IMR-90 (cell line): ENCODE data around the gene RAD51B. TPM values are rescaled to one million over a fixed set of nuclear protein-coding genes. Genes with fewer than 3 reads are reported as not detected.

Source experiments
- ATAC-seq: fragments of 200-7000 bp; cut with Tn5 transposase; 2 replicates; pipeline ENCODE4 v1.9.1; 2020; ENCODE audit warnings: low read depth, mild to moderate bottlenecking, moderate library complexity
- BruUV-seq: library from RNA; stranded (reverse); fragments of 400-500 nt; replicated peaks from 2 replicates; lab custom pipeline; 2021; lab: Mats Ljungman, UMichigan
- CTCF ChIA-PET: fragments of 300-600 bp; formaldehyde crosslinking; extraction: SDS; loops from one replicate; lab custom pipeline; 2021; ENCODE audit warnings: antibody characterized with exemption; lab: Yijun Ruan, JAX
- POLR2A ChIA-PET: fragments of 300-600 bp; sonication (Branson Sonifier 250); formaldehyde crosslinking; loops from one replicate; lab custom pipeline; 2022; ENCODE audit warnings: antibody characterized with exemption; ENCODE audit not compliant: unreplicated experiment; lab: Charles Lee
- DNase-seq: peaks from one replicate; pipeline ENCODE4 v3.0.0; 2013
- H2AFZ ChIP-seq: replicated peaks from 2 replicates; pipeline ENCODE3; 2013; ENCODE audit warnings: low read length, mild to moderate bottlenecking; ENCODE audit not compliant: poor library complexity
- H2AK5ac ChIP-seq: 2 replicates; pipeline ENCODE4 v1.6.1; 2013; ENCODE audit warnings: low read depth, low read length, inconsistent platforms
- H2AK9ac ChIP-seq: replicated peaks from 2 replicates; pipeline ENCODE3; 2013; ENCODE audit warnings: mild to moderate bottlenecking, low read depth, low read length, moderate library complexity; ENCODE audit not compliant: poor library complexity
- H2BK120ac ChIP-seq: 2 replicates; pipeline ENCODE4 v1.6.1; 2013; ENCODE audit warnings: low read depth, low read length, inconsistent platforms
- H2BK15ac ChIP-seq: 3 replicates; pipeline ENCODE4 v1.6.1; 2013; ENCODE audit warnings: low read depth, low read length, inconsistent platforms
- H2BK20ac ChIP-seq: 2 replicates; pipeline ENCODE4 v1.6.1; 2013; ENCODE audit warnings: low read depth, mild to moderate bottlenecking, inconsistent platforms, low read length, moderate library complexity
- H2BK5ac ChIP-seq: 2 replicates; pipeline ENCODE4 v1.6.1; 2013; ENCODE audit warnings: mild to moderate bottlenecking, low read depth, low read length, inconsistent platforms; ENCODE audit not compliant: poor library complexity, severe bottlenecking
- H3K14ac ChIP-seq: replicated peaks from 2 replicates; pipeline ENCODE4 v1.6.1; 2013; ENCODE audit warnings: low read depth, low read length, inconsistent platforms
- H3K18ac ChIP-seq: 2 replicates; pipeline ENCODE4 v1.6.1; 2013; ENCODE audit warnings: low read depth, low read length, control low read depth
- H3K23ac ChIP-seq: 2 replicates; pipeline ENCODE4 v1.6.1; 2013; ENCODE audit warnings: low read depth, low read length, inconsistent platforms
- H3K27ac ChIP-seq: 2 replicates; pipeline ENCODE4 v1.5.1; 2013; ENCODE audit warnings: mild to moderate bottlenecking, control low read depth, low read length; ENCODE audit not compliant: insufficient read depth
- H3K27me3 ChIP-seq: 2 replicates; pipeline ENCODE4 v1.6.1; 2013; ENCODE audit warnings: low read length; ENCODE audit not compliant: control insufficient read depth, insufficient read depth
- H3K36me3 ChIP-seq: 2 replicates; pipeline ENCODE4 v1.6.1; 2013; ENCODE audit warnings: low read length, mixed read lengths; ENCODE audit not compliant: control insufficient read depth, insufficient read depth
- H3K4ac ChIP-seq: 2 replicates; pipeline ENCODE4 v1.6.1; 2013; ENCODE audit warnings: low read depth, low read length, inconsistent platforms
- H3K4me1 ChIP-seq: 2 replicates; pipeline ENCODE4 v1.6.1; 2013; ENCODE audit warnings: low read length, mixed read lengths; ENCODE audit not compliant: control insufficient read depth, insufficient read depth
- H3K4me2 ChIP-seq: 2 replicates; pipeline ENCODE4 v1.6.1; 2013; ENCODE audit warnings: low read depth, mild to moderate bottlenecking, control low read depth, low read length, moderate library complexity
- H3K4me3 ChIP-seq: 2 replicates; pipeline ENCODE4 v1.5.1; 2013; ENCODE audit warnings: low read depth, mild to moderate bottlenecking, control low read depth, low read length, moderate library complexity; ENCODE audit not compliant: insufficient read depth
- H3K56ac ChIP-seq: 2 replicates; pipeline ENCODE4 v1.6.1; 2013; ENCODE audit warnings: low read length, inconsistent platforms; ENCODE audit not compliant: insufficient read depth; ENCODE audit errors: extremely low read depth
- H3K79me1 ChIP-seq, 2 experiments: 2 replicates each; pipeline ENCODE4 v1.6.1; 2013; ENCODE audit warnings: low read length in 2 of 2, inconsistent platforms in 1 of 2, low read depth in 1 of 2
- H3K9ac ChIP-seq: 2 replicates; pipeline ENCODE4 v1.6.1; 2013; ENCODE audit warnings: low read depth, low read length, control low read depth
- H3K9me1 ChIP-seq: 2 replicates; pipeline ENCODE4 v1.6.1; 2013; ENCODE audit warnings: low read length, inconsistent platforms; ENCODE audit not compliant: insufficient read depth
- H3K9me3 ChIP-seq: 2 replicates; pipeline ENCODE4 v1.6.1; 2013; ENCODE audit warnings: low read length; ENCODE audit not compliant: control insufficient read depth, insufficient read depth
- H4K20me1 ChIP-seq: 2 replicates; pipeline ENCODE4 v1.6.1; 2013; ENCODE audit warnings: low read length, inconsistent platforms; ENCODE audit not compliant: insufficient read depth
- H4K5ac ChIP-seq: 2 replicates; pipeline ENCODE4 v1.6.1; 2013; ENCODE audit warnings: mild to moderate bottlenecking, low read depth, low read length, control low read depth
- H4K8ac ChIP-seq, 2 experiments: 2 replicates each; pipeline ENCODE4 v1.6.1; 2013; ENCODE audit warnings: low read depth in 2 of 2, low read length in 2 of 2, control low read depth in 1 of 2, inconsistent platforms in 1 of 2
- H4K91ac ChIP-seq: 2 replicates; pipeline ENCODE4 v1.6.1; 2013; ENCODE audit warnings: low read depth, low read length, inconsistent platforms; ENCODE audit not compliant: insufficient read depth
- BHLHE40 ChIP-seq: fragments of 150-350 bp; IDR thresholded peaks from 2 replicates; pipeline ENCODE4 v1.6.1; 2016; ENCODE audit warnings: mild to moderate bottlenecking, low read depth, low read length
- CEBPB ChIP-seq: IDR thresholded peaks from 2 replicates; pipeline ENCODE4 v1.6.1; 2012; ENCODE audit warnings: low read depth, low read length, improper control_type of control experiment
- CHD1 ChIP-seq: IDR thresholded peaks from 2 replicates; pipeline ENCODE4 v1.6.1; 2012; ENCODE audit warnings: low read depth, low read length, improper control_type of control experiment
- CTCF ChIP-seq: conservative IDR thresholded peaks from 2 replicates; pipeline ENCODE4 v1.5.1; 2012; ENCODE audit warnings: mild to moderate bottlenecking, low read depth, low read length, improper control_type of control experiment
- FOS ChIP-seq: fragments of 150-350 bp; IDR thresholded peaks from 2 replicates; pipeline ENCODE4 v1.6.1; 2016; ENCODE audit warnings: low read depth, low read length
- MAFK ChIP-seq: IDR thresholded peaks from 2 replicates; pipeline ENCODE4 v1.6.1; 2012; ENCODE audit warnings: low read depth, low read length, improper control_type of control experiment
- MXI1 ChIP-seq: IDR thresholded peaks from 2 replicates; pipeline ENCODE4 v1.6.1; 2012; ENCODE audit warnings: low read depth, mild to moderate bottlenecking, low read length, moderate library complexity, borderline replicate concordance
- NFE2L2 ChIP-seq: fragments of 150-350 bp; IDR thresholded peaks from 2 replicates; pipeline ENCODE4 v1.6.1; 2016; ENCODE audit warnings: low read depth, mild to moderate bottlenecking, low read length
- POLR2A ChIP-seq: IDR thresholded peaks from 2 replicates; pipeline ENCODE4 v1.6.1; 2012; ENCODE audit warnings: mild to moderate bottlenecking, low read depth, low read length
- RCOR1 ChIP-seq: IDR thresholded peaks from 2 replicates; pipeline ENCODE4 v1.6.1; 2012; ENCODE audit warnings: mild to moderate bottlenecking, low read length, improper control_type of control experiment; ENCODE audit not compliant: insufficient replicate concordance
- SMC3 ChIP-seq: fragments of 150-350 bp; IDR thresholded peaks from 2 replicates; pipeline ENCODE4 v1.6.1; 2016; ENCODE audit warnings: low read depth, mild to moderate bottlenecking, antibody characterized with exemption, low read length, moderate library complexity
- USF2 ChIP-seq: fragments of 150-350 bp; IDR thresholded peaks from 2 replicates; pipeline ENCODE4 v1.6.1; 2017; ENCODE audit warnings: mild to moderate bottlenecking, antibody characterized with exemption, low read length, low read depth
- WGBS, 2 experiments: methylation state at CpG; one replicate each; pipeline versions ENCODE4 v1.1.5 to v1.1.7; 2013; ENCODE audit warnings: missing lambda C conversion rate in 2 of 2; ENCODE audit not compliant: insufficient read length in 1 of 2; ENCODE audit errors: extremely low coverage in 2 of 2; 5-methylcytosine and 5-hydroxymethylcytosine counted together
- dilution Hi-C: fragments of 300-500 bp; cut with HindIII; formaldehyde crosslinking; loops from one replicate; pipeline ENCODE4 v1.14.3; 2018; ENCODE audit warnings: low sequenced_read_pairs; ENCODE audit not compliant: unreplicated experiment
- in situ Hi-C: fragments of 300-500 bp; cut with MboI; formaldehyde crosslinking; loops from 3 replicates; pipeline ENCODE4 v1.14.3; 2019; ENCODE audit warnings: low sequenced_read_pairs, inconsistent platforms, mixed read lengths
- intact Hi-C: fragments of 100-400 bp; cut with micrococcal nuclease; formaldehyde crosslinking; loops from 2 replicates; pipeline ENCODE4 v1.10.0; 2022
- polyA plus RNA-seq, 3 experiments: library from polyadenylated mRNA; depleted of rRNA; stranded (reverse); fragments of >200 nt; gene quantifications; 2 replicates each; pipeline ENCODE4 v1.2.3, GENCODE V29; 2012; ENCODE audit warnings: low replicate concordance in 1 of 3
- total RNA-seq: library from RNA; depleted of rRNA; stranded (reverse); fragments of >200 nt; gene quantifications from 2 replicates; pipeline ENCODE4 v1.2.3, GENCODE V29; 2012

The RAD51B gene
- total and polyA plus RNA-seq, 2 of the 4 experiments (the other 2 are of a cell fraction): 5.1 to 18.8 TPM

GRCh38 chr14:68154275-68154674 is 334.7 kb downstream of the RAD51B start:
- Histone ChIP-seq H3K27me3 (no peaks in the 10 kb centered on the region), H3K4me2 (no peak overlapping the region), H3K79me1 (no peaks in the 10 kb centered on the region; a peak in 1 of 4 replicates), H2AK9ac (no peak overlapping the region), H2BK20ac (no peak overlapping the region), H3K4me3 (no peak overlapping the region), H3K23ac (no peak overlapping the region), H3K4me1 (peaks cover 3% of the 10 kb centered on the region; the same call in 1 of the 2 replicates), H2BK5ac (no peak overlapping the region), H3K9me3 (no peaks in the 10 kb centered on the region), H2AK5ac (no peak overlapping the region), H3K36me3 (no peaks in the 10 kb centered on the region), H4K20me1 (no peaks in the 10 kb centered on the region), H4K5ac (no peak overlapping the region), H3K4ac (no peak overlapping the region), H3K9ac (no peak overlapping the region), H4K8ac (no peak overlapping the region), H2BK120ac (no peak overlapping the region), H2BK15ac (no peak overlapping the region), H3K14ac (no peak overlapping the region), H3K9me1 (no peaks in the 10 kb centered on the region), H3K27ac (no peak overlapping the region), H3K56ac (no peak overlapping the region), H2AFZ (no peak overlapping the region), H4K91ac (no peak overlapping the region), H3K18ac (no peak overlapping the region)
- ChIA-PET CTCF (no interaction called here), POLR2A (no interaction called here)
- ATAC-seq: no peak
- DNase-seq: no peak
- dilution Hi-C loops: no loop called here
- no TSS peak for BruUV-seq
- TF ChIP-seq BHLHE40 (no peak), MXI1 (no peak), FOS (no peak), SMC3 (no peak), CTCF (no peak), NFE2L2 (no peak), RCOR1 (no peak), CEBPB (no peak), CHD1 (no peak), MAFK (no peak), USF2 (no peak), POLR2A (no peak)
- intact Hi-C loops: no loop called here
- 90% methylated on average over 2 of the region's 2 CpGs; no CpG with 5 or more reads in 1 of the 2 experiments for WGBS, 2 experiments
- in situ Hi-C loops: no loop called here
